GM21390 (cell line): Measurements from ENCODE around the gene UNC13A.

Experiments used
- ATAC-seq: cut with Tn5 transposase; IDR thresholded peaks from one replicate; pipeline ENCODE4 v1.9.1; 2021; ENCODE audit not compliant: unreplicated experiment

The UNC13A gene

GRCh38 chr19:17711851-17712250, 23.7 kb upstream of the UNC13A start:
- ATAC-seq, result no peak

- no peak for ATAC-seq
Measured at GRCh38 chr19:17706750-17707181, 18.6 kb upstream of the UNC13A start.

DNA sequence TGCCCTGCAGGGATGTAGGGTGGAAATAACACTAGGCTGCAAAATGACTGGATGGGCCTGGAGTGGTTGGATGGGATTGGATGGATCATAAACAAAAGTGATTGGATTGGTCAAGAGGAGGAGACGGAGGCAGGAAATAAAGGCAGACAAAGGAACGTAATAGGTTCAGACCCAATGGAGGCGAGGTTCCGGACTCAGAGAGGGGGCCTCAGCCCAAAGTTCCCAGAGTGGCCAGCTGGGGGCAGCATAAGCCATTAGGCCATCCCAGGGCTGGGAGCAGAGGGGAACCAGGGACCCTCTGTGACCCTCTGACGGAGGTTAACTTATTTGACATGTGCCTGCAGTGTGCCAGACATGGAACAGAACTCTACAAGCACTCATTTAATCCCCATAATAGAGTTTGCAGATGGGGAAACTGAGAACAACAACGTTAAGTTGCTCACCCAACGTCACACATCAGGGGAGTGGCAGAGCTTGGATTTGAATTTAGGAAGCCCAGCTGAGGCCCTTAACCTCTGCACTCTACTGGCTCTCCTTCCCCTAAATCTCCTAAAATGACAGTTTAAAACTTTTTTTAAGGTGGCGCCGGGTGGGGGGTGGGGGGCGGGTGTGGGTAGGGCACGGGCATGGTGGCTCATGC, 15.8 kb upstream of the UNC13A start:
- ATAC-seq, result no peak

DNA sequence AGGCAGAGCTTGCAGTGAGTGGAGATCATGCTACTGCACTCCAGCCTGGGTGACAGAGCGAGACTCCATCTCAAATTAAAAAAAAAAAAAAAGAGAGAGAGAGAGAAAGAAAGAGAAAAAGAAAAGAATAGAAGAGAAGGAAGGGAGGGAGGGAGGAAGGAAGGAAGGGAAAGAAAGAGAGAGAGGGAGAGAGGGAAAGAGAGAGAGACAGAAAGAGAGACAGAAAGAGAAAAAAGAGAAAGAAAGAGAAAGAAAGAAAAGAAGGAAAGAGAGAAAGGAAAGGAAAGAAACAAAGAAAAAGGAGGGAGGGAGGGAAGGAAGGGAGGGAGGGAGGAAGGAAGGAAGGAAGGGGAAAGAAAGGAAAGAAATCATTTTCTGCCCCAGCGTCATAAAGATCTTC, 7.0 kb upstream of the UNC13A start:
- ATAC-seq, result no peak

- ATAC-seq, result no peak
Measured at GRCh38 chr19:17692566-17692965, 4.4 kb upstream of the UNC13A start.

GRCh38 chr19:17688853-17689595, 870 bp upstream of the UNC13A start:
- no peak for ATAC-seq

DNA sequence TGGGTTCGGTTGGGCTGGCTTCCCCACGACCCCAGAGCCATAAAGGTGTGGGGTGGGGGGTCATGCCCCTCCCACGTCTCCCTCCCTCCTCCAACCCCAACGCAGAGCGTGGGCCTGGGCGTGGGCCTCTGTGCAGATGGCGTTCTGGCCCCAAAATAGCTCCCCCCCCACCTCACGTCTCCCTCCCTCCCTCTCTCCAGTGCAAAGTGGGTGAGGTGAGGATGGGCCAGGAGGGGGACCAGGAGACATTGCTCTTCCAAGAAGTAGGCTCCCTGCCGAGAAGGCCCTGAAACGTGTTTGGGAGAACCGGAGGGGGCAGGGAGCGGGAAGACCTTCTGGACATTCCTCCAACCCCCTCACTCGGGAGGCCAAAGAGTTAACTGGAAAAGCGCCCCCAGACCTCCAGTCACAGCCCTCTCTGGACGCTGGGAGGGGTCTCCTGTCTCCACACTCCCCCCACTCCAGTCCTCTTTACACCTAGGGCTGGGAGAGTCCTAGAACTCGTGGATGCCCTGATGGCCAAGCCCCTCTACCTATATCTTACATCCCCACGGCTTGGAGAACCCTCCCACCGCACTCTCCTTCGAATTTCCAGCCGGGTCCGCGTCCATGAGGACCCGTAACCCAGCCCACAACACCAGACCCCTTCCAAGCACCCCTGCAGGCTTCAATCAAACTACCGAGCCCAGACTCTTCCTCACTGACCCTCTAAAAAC, 855 bp downstream of the UNC13A start:
- ATAC-seq, result no peak

- no peak for ATAC-seq
Measured at GRCh38 chr19:17686592-17687024, 1.5 kb downstream of the UNC13A start.

DNA sequence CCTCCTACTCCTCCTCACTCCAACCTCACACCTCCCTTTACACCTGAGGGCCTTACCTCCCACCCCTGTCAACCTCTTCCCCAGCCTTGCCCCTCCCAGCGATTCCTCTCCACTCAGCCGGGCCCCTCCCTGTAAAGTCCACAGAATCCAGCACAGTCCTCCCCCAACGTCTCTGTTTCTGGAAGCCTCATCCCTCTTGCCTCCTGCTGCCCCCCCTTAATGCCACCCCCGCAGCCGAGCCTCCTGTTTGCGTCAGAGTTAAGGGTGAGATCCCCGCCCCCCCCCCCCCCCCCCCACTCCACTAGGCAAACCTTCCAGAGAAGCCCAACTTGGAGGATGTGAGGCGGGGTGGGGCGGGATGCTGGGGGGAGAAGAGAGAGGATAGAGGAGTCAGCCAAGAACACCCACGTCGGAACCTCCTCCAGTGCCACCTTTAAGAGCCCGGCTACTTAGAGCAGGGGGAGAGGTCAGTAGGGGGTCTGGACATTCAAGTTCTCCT, 2.1 kb downstream of the UNC13A start:
- no peak for ATAC-seq

GRCh38 chr19:17685451-17686022, 2.6 kb downstream of the UNC13A start:
- no peak for ATAC-seq

- ATAC-seq, result no peak
Measured at GRCh38 chr19:17684256-17684655, 3.9 kb downstream of the UNC13A start.

DNA sequence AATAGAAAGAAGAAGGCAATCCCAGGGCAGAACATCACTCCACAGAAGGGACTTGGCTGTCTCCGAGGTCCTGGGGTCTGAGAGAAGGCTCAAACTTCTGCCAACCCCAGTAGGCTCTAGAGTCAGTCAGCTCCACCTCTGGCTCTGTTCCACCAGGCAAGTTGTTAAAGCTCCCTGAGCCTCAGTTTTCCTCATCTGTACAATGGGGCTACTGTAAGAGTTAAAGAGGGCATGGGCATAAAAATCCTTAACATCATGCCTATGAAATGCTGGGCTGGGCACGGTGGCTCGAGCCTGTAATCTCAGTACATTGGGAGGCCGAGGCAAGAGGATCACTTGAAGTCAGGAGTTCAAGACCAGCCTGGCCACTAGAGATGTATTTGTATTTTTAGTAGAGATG, 5.1 kb downstream of the UNC13A start:
- ATAC-seq, result no peak

GRCh38 chr19:17682273-17682672, 5.9 kb downstream of the UNC13A start:
- no peak for ATAC-seq

DNA sequence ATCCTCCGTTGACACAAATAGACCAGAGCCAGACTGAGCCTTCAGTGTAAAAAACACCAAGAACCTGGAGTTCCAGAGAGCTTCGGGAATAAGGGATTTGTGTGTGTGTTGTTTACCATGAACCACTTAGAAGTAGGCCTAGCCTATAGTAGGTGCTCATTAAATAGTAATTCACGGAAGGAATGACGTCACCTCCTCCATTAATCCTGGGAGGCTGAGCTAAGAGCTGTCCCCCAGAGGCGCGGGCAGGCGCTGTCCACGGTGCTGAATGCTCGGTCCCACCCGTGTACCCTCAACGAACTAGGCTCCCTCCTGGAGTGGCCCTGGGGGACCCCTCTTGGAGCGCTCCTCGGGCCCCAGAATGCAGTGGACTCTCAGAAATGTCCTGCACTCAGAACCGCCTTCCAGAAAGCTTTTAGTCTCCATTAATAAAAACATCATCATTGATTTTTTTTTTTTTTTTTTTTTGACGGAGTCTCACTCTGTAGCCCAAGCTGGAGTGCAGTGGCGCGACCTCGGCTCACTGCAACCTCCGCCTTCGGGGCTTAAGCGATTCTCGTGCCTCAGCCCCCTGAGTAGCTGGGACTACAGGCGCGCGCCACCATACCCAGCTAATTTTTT, 6.5 kb downstream of the UNC13A start:
- ATAC-seq, result no peak

DNA sequence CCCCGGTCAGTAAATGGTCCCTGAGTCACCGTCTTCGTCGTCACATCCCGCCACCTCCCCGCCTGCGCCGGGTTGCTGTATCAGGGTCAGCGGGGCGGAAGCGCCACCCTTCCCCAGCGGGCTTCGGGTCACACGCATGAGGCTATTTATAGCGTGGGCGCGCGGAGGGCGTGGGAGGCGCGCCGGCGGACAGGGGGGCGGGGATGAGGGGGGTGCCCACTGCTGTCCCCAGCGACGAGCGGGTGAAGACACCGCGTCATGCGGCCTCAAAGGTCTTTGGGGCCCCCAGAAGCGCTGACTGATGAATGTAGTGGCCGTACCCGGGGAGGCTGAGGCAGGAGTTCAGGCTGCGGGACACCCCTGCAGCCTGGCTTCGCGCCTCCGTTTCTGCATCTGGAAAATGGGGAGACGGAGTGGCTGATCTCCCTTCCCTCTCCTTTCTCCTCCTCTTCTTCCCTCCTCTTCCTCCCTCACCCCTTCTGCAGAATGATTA, 7.9 kb downstream of the UNC13A start:
- no peak for ATAC-seq

DNA sequence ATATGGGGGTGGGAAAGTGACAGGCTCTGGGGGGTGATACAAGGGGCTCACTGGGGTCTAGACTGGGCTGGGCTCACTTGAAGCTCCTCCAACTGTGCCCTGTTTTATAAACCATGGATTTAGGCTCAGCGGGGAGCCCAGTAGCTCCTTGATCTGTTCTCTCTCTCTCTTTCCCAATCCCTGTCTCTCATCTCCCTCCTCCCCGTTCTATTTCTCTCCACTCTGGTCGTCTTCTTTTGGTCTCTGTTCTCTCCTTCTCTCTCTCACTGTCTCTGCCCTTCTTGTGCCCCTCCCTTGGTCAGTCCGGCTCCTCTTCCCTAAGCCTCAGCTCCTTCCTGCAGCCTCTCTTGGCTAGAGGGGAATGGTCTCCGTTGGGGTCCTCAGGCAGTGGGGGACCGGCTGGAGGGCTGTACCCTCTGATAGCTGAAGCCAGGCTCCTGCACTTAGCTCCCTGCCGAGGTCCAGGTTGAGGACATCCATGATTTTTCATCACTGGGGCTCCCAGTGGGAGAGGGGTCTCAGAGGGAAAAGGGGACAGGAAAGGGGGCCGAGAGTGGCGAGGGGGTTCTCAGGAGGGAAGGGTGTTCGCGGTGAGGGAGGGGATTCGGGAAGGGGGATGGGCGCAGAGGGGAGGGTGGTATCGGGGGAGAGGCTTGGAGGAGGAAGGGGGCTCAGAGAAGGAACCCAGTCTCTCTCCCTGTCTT, 8.5 kb downstream of the UNC13A start:
- no peak for ATAC-seq

- ATAC-seq, result no peak
Measured at GRCh38 chr19:17678836-17679235, 9.3 kb downstream of the UNC13A start.

DNA sequence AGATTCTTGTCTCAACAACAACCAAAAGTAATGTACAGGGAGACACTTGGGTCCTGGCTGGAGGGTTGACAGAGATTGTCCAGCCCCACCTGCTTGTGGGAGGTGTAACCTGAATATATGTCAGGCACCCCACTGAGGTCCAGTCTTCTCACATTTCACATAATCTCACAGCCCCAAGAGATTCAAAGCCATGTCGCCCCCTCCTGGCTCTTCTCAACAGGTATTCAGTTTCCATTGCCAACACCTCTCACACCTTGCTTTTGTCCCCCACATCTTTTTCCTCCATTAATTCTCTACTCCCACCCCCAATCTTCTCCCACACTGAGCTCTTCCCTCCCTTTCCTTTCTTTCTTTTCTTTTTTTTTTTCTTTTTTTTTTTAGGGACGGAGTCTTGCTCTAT, 11.2 kb downstream of the UNC13A start:
- no peak for ATAC-seq

DNA sequence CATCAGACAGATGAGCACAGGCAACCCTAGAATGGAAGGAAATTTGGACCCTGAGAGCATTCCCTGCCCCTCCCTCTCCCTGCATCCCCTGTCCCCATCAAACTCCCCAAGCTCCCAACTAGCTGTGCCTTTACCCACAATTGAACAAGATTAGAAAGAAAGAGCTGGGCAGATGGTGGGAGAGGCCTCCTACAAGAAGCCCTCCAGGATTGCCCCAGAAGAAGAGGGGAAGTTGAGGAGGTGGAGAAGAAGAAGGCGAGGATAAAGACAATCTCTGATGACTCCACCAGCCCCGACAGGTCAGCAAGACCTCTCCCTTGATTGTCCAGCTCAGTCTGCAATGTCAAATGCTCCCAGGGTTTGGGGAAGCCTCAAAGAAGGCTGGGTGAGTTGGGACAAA, 11.9 kb downstream of the UNC13A start:
- ATAC-seq, result no peak
